HG03060 (cell line): ENCODE data around the gene ALAD.
"Not testable (repeated sequence)": the region's sequence is repeated elsewhere in the genome, so short reads cannot be mapped to it uniquely, and the experiment has no call there.

ENCODE experiments used
- ATAC-seq: cut with Tn5 transposase; IDR thresholded peaks from one replicate; pipeline ENCODE4 v1.9.1; 2021; ENCODE audit warnings: low read depth, moderate number of reproducible peaks; ENCODE audit not compliant: unreplicated experiment

ALAD gene

GRCh38 chr9:113399646-113400200 is 1.4 kb downstream of the ALAD start:
- ATAC-seq = no peak

- ATAC-seq = no peak
These were observed 2.3 kb downstream of the ALAD start for GRCh38 chr9:113398796-113399195.

- no peak for ATAC-seq
These were observed 3.9 kb downstream of the ALAD start for GRCh38 chr9:113397203-113397631.

DNA sequence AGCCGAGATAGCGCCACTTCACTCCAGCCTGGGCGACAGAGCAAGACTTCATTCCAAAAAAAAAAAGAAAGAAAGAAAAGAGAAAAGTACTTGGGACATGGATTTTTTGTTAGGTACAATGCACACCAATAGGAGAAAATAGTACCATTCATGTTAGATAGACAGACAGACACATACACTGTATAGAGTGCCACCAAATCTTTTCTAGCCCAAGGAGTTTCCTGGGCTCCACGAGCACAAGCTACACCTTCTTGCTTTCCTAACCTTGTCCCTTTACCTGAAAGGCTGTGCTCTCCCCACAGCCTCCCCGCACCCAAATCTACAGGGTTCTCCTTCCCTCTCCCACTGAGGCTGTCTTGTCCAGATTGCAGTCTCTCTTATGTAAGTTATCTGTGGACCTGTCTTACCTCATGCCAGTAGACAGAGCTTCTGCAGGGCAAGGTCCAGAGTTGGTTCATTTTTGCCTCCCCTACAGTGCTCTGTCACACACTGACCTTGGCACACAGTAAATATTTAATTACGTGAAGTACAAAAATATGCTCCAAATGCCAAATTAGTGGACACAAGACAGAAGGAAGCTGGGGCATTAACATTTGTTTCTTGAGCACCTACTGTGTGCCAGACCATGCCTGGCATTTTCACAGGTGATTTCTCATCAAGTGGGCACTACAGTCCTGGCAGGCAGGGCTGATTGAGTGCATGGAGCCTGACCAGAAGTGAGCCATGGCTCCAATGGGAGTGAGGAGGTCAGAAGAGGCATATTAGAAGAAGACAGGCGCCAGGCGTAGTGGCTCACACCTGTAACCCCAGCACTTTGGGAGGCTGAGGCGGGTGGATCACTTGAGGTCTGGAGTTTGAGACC is 5.9 kb downstream of the ALAD start:
- no peak for ATAC-seq

DNA sequence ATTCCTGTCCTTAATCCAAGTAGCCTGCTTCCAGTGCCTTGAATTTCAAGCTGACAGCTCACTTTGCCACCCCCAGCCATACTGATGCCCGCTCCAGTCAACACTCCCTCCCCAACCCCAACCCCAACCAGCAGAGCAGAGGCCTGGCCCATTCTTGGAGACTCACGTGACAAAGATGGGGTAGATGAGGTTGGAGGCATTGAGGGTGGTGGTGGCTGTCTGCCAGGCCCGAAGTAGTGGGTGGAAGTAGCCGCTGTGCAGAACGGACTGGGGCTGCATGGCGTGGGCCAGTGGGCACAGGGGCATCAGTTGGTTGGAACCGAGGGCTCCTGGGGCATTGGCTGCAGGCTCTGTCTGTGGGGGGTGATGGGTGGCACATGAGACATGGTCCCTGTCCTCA is 7.8 kb downstream of the ALAD start:
- no peak for ATAC-seq

DNA sequence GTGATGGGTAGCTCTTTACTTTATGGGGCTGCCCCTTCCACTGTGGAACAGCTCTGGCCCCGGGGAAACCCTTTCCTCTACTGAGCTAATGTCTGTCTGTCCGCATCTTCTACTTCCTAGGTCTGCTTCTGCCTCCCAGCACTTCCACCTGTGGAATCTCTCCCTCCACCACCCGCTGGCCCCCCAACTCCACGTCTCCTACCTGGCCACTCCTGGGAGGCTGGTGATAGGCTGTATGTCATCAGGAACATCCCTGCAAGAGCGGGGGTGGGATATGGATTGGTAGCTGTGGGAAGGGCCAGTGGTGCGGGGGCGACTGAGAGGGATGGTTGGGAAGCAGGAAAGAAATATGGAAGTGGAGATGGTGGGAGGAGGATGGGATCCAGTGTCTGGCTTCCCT is 9.2 kb downstream of the ALAD start:
- ATAC-seq = no peak

DNA sequence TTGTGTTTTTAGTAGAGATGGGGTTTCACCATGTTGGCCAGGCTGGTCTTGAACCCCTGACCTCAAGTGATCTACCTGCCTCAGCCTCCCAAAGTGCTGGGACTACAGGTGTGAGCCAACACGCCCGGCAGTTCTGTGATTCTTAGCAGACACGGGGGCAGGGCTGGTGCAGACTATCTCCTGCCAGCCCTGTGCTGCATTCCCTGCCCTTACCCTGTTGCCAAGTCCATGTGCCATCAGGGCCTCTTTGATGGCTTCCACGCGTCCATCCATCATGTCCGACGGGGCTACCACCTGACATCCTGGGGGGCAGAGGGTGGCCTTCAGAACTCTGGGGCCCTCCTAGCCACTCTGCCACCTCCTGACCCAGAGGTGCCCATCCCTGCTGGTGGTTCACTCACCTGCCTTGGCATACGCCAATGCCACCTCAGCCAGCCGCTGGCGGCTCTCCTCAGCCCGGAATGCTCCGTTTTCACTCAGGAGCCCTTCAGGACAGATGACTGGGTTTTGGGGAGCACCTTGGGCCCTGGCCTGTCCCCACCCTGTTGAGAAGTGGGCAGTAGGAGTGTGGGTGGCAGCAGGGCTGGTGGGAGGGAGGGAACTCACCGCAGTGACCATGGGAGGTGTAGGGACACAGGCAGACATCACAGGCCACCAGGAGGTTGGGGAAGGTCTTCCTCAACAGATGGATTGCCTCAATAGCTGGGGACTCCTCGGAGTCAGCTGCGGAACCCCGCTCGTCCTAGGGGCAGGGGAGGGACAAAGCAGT is 10.7 kb downstream of the ALAD start:
- no peak for ATAC-seq

- ATAC-seq = no peak
These were observed 11.6 kb downstream of the ALAD start for GRCh38 chr9:113389451-113389850.

DNA sequence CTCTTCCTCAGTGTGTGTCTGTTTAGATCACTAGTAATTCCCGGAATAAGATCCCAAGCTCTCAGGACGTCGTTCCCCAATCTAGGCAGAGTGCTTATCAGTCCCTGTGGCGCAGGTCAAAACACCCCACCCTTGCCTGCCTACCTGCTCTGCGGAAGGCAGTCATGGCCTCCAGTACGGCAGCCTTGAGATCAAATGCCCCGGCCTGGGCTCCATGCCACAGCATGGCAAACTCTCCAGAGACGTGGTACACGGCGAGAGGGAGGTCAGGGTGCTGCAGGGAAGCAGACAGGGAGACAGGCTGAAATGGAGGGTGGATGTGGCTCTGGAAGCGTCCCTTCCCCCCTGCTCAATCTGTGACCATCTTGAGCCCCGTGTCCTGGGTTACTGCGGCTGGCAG is 12.3 kb downstream of the ALAD start:
- no peak for ATAC-seq

DNA sequence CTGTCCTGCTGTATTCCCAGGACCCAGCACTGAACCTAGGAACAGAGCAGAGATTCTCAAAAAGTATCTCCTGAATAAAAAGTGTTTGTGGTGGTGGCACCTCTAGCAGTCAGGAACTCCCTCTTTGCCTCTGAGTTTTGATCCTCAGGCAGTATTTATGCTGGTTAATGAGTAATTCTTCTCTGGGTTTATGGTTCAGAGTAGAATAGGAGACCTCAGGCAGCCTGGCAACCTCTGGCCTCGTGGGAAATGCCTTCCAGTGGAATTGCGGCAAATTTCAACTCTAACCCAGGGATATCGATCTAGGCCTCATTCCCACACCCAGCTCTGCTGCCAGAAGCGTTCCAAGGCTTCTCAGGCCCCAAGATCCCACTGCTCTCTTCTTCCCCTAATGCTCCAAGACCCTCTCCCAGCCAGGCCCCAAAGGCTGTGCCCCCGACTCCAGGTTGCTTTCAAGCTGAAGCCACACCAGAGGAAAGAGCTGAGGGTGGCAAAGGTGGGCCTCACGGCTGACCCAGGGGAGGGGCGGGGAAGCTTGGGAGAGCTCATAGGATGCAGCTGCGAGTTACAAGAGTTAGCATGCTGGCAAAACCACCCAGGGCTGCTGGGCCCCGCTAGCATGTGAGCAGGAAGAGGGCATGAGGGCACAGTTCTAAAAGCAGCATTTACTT is 13.4 kb downstream of the ALAD start:
- ATAC-seq = no peak

DNA sequence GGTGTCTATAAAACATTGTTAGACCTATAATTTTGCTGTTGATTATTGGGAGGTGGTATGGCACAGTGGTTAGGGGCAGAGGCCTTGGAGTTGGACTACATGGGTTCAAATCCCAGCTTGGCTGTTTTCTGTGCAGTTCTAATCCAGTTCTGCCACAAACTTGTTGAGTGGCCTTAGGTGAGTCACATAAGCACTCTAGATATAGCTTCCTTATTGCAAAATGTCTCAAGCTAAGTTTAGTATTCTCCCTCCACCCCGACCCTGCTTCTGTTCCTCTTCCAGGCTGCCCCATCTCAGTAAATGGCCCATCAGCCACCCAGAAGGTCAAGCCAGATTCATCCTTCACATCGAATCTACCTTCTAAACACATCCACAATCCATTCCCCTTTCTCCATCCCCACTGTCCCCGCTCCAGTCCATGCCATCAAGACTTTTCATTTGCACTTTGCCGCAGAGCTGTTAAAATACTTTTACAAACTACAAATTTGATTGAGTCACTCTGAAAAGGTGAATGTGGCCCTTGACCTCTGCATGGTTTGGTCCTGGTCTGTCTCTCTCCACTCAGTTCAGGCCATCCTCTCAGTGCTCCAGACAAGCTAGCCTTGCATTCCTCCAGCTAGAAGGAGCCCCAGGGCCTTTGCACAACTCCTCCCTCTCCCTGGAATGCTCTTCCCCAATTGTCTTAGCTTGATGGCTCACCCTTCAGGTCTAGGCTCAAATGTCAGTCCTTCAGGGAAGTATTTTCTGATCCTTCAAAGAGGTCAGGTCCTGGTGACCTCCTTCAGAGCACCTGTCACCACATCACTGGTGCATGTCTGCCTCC is 14.3 kb downstream of the ALAD start:
- ATAC-seq = no peak

DNA sequence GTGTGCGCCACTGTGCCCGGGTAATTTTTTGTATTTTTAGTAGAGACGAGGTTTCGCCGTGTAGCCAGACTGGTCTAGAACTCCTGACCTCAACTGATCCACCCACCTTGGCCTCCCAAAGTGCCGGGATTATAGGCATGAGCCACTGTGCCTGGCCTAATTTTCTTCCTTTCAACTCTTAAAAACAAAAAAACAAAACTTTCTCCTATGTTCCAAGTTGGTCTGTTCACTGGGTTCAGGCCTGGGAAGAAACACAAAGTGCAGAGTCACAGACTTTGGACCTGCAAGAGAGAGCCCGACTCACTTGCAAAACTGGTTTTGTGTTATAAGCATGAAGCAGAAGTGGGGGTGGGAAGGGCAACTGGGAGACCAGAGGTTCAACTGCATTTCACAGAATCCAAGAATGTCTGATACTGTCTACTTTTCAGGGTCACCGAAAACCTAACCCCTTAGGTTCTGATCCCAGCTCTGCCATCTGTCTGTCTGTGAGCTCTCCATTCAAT is 19.1 kb downstream of the ALAD start:
- ATAC-seq = no peak

- ATAC-seq = not testable (repeated sequence)
These were observed 19.6 kb downstream of the ALAD start for GRCh38 chr9:113381441-113381840.

DNA sequence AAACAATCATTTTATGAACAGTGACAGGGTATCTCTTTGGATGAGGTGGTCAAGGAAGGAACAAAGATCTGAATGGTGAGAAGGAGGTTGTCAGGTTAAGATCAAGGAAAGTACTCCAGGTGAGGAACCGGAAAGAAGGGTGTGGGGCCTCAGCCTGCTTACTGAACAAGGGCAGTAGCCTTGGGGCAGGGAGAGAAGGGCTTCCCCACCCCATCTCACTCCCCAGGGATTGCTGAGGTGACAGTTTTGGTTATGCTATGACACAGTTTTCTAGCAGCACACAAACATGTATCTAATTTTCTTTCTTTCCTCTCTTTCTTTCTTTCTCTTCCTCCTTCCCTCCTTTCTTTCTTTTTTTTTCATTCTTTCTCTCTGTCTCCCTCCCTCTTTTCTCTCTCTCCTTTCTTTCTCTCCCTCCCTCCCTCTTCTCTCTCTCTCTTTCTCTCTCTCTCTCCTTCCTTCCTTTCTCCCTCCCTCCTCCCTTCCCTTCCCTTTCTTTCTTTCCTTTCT is 20.2 kb downstream of the ALAD start:
- ATAC-seq = no peak

- ATAC-seq = not testable (repeated sequence)
These were observed 21.3 kb downstream of the ALAD start for GRCh38 chr9:113379829-113380210.

DNA sequence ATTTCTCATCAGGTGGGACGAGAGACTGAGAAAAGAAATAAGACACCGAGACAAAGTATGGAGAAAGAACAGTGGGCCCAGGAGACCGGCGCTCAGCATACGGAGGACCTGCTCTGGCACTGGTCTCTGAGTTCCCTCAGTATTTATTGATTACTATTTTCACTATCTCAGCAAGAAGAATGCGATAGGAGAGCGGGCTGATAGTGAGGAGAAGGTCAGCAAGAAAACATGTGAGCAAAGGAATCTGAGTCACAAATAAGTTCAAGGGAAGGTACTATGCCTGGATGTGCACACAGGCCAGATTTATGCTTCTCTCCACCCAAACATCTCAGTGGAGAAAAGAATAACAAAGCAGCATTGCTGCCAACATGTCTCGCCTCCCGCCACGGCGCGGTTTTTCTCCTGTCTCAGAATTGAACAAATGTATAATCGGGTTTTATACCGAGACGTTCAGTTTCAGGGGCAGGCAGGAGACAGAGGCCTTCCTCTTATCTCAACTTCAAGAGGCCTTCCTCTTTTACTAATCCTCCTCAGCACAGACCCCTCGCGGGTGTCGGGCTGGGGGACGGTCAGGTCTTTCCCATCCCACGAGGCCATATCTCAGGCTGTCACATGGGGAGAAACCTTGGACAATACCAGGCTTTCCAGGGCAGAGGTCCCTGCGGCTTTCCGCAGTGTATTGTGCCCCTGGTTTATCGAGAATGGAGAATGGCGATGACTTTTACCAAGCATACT is 21.8 kb downstream of the ALAD start:
- ATAC-seq = not testable (repeated sequence)

- ATAC-seq = no peak
These were observed 24.2 kb downstream of the ALAD start, which contains the start of gene HDHD3 for GRCh38 chr9:113376634-113377567. Gene HDHD3, minus strand, starts transcription at chr9:113376986. Its CDS starts 2,632 bp downstream, at chr9:113374354.
